Measurements from ENCODE around the gene NUDCD3. TPM values are rescaled to one million over a fixed set of nuclear protein-coding genes. Genes with fewer than 3 reads are reported as not detected.

The NUDCD3 gene
- total RNA-seq, 4 donors from 2014 or later = 53.3 to 87.9 (median 73.2) TPM

DNA sequence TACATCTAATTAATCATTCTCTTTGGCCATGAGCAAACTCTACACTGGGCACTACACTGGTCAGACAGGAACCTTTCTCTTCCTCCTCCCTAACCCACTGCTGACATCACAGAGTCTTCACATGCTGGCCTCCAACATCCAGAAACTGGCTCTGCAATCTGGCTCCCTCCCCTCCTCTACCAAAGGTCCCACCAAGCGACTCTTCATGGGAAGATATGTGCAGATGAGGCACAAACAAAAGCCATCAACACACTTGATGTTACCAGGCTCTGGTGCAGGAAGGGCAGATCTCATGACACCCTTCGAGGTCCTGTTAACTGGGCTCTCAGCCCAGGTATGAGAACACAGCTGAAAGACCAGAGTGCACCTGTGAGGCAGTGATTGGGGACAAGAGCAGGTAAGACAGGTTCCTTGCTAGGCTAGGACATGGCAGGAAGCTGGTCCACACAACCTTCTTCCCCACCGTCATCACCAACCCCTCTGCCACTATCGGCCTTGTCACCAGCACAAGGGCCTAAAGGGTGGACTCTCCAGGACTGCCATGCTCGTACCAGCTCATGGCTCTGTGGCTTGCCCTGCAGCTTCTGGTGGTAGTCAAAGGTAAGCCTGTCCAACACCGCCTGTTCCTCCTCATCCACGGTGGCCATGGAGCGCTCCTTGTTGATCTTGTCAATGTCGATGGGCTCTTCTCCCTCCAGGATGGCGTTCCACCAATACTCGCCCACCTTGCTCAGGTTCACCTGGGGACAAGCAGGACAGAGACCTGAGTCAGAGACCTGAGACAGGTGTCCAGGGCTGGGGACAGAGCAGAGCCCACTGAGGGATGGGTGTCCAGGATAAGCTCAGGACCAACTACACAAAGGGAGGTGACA is 98.5 kb downstream of the NUDCD3 start:
- intact Hi-C loops (cut with DNase I; ENCODE audit: low total_unique reads) = no loop called here
- no peak overlapping the region for H3K4me3 ChIP-seq (ENCODE audit: low read depth, poor library complexity, severe bottlenecking)
- peak; percentile 10 to 77 for DNase-seq (ENCODE audit: low spot score in 2 of 2)
- 97 to 99% methylated on average over 11 of the region's 11 CpGs for WGBS, 2 donors
- TF ChIP-seq, protein P1, sequence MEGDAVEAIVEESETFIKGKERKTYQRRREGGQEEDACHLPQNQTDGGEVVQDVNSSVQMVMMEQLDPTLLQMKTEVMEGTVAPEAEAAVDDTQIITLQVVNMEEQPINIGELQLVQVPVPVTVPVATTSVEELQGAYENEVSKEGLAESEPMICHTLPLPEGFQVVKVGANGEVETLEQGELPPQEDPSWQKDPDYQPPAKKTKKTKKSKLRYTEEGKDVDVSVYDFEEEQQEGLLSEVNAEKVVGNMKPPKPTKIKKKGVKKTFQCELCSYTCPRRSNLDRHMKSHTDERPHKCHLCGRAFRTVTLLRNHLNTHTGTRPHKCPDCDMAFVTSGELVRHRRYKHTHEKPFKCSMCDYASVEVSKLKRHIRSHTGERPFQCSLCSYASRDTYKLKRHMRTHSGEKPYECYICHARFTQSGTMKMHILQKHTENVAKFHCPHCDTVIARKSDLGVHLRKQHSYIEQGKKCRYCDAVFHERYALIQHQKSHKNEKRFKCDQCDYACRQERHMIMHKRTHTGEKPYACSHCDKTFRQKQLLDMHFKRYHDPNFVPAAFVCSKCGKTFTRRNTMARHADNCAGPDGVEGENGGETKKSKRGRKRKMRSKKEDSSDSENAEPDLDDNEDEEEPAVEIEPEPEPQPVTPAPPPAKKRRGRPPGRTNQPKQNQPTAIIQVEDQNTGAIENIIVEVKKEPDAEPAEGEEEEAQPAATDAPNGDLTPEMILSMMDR (IDR thresholded peaks at IDR 0.05) = no peak
- TF ChIP-seq POLR2A (IDR thresholded peaks at IDR 0.05) = no peak

GRCh38 chr7:44391171-44391570 is 99.3 kb downstream of the NUDCD3 start:
- intact Hi-C loops (cut with DNase I; ENCODE audit: low total_unique reads) = no loop called here
- 91 to 94% methylated on average over 10 of the region's 10 CpGs for WGBS, 2 donors
- TF ChIP-seq, protein P1 (IDR thresholded peaks at IDR 0.05) = no peak
- TF ChIP-seq POLR2A (IDR thresholded peaks at IDR 0.05) = no peak
- DNase-seq (ENCODE audit: low spot score in 2 of 2) = peak; percentile 5 to 64
- H3K4me3 ChIP-seq (ENCODE audit: low read depth, poor library complexity, severe bottlenecking) = no peak overlapping the region

DNA sequence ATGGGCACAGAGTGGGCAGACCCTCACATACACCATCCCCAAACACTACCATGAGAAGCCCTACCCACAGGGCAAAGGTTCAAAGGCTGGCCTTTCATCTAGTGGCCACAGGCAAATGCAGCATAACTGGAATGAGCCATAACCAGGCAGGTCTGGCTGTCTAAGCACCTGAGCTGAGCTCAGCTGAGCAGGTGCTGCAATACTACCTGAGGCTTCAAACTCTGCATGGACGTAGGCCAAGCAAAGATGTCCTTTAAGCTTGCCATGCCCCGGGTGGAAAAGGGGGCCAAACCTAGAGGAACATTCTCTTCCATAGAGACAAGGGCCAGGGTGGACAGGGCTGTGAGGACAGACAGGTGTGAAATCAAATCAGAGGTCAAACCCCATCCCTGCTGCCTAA is 99.8 kb downstream of the NUDCD3 start:
- no peak for TF ChIP-seq POLR2A (IDR thresholded peaks at IDR 0.05)
- TF ChIP-seq, protein P1 (IDR thresholded peaks at IDR 0.05) = no peak
- intact Hi-C loops (cut with DNase I; ENCODE audit: low total_unique reads) = no loop called here
- H3K4me3 ChIP-seq (ENCODE audit: low read depth, poor library complexity, severe bottlenecking) = no peak overlapping the region
- 86 to 100% methylated on average over 2 of the region's 2 CpGs for WGBS, 2 donors
- DNase-seq (ENCODE audit: low spot score in 2 of 2) = peak; percentile 6 to 40

DNA sequence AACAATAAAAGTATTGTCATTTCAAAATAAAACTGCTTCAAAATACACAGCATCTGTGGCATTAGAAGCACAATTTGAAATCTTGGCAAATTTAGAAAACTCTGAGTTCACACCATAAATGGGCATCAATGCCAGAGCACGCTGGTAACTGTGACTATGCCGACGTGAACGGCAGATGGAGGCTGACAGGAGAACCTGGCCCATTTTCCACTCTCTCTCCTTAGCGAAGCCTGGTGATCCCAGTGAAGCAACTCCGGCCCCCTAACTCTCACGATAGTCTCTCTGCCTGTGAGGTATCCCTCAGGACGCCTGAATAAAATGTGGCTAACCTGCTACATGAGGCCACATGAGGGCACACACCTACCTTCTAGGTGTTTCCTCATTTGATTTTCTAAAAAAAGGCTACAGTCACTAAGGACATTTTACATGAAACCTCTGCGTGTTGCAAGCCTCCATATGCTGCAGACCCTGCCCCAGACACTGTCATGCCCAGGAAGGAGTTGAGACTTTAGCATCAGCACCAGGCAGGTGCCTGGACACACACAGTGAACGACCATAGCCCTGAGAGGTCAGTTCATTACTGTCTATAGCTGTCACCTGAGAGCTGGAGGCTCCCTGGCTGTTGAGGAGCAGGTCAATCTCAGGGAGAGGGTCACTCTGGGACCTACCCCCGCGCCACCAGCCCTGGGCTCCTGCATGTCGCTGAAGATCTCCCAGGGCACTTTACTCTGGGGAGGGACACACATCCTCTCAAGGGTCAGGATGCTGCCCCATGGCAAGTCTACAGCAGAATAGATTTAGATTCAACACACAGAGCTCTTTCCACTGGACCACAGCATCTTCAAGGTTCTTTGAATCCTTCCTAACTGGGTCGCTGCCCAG is 102.1 kb downstream of the NUDCD3 start:
- no peak for TF ChIP-seq POLR2A (IDR thresholded peaks at IDR 0.05)
- TF ChIP-seq, protein P1 (IDR thresholded peaks at IDR 0.05) = no peak
- intact Hi-C loops (cut with DNase I; ENCODE audit: low total_unique reads) = no loop called here
- no peak overlapping the region for H3K4me3 ChIP-seq (ENCODE audit: low read depth, poor library complexity, severe bottlenecking)
- DNase-seq (ENCODE audit: low spot score in 2 of 2) = peak; percentile 4 to 42
- 88 to 92% methylated on average over 14 of the region's 14 CpGs for WGBS, 2 donors

GRCh38 chr7:44387389-44387788 is 103.1 kb downstream of the NUDCD3 start:
- peak in 1 of 2 donors; percentile 9 for DNase-seq (ENCODE audit: low spot score in 2 of 2)
- WGBS, 2 donors = 95 to 100% methylated on average over 1 to 2 of the region's 2 CpGs
- intact Hi-C loops (cut with DNase I; ENCODE audit: low total_unique reads) = no loop called here

More at GRCh38 chr7:44387389-44387788, 103.1 kb downstream of the NUDCD3 start:
- no peak overlapping the region for H3K4me3 ChIP-seq (ENCODE audit: low read depth, poor library complexity, severe bottlenecking)
- no peak for TF ChIP-seq POLR2A (IDR thresholded peaks at IDR 0.05)
- TF ChIP-seq, protein P1 (IDR thresholded peaks at IDR 0.05) = no peak
